ENCODE data around the gene C4orf51.

The C4orf51 gene

DNA sequence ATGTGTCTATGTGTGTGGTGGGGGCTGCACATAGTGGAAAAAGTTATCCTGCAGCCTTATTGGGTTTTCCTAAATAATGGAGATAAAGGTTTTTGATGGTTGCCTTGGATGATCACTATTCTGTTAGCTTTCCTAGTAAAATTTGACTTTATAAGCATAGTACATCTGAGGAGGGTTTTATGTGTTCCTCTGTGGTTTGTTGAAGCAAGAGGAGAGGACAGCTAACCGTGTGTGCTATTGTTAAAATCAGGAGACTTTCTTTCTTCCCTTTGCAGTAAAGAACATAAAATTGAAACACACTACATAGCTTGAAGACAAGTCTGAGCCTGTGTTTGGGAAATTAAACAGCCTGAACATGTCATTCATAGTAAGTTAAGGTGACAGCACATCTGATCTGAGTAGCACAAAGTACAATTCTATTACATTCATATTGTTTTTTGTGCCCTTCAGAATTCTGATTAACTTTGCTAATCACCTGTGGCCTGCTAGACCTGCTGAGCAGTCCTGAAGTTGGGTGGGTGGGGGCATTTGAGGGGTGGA is 36.8 kb downstream of the C4orf51 start:
- H3K27me3 ChIP-seq (ENCODE audit: insufficient read depth, poor library complexity, severe bottlenecking): peaks cover 4% of the 10 kb centered on the region
- no peak overlapping the region for H3K4me3 ChIP-seq (replicated peaks; ENCODE audit: insufficient read depth, low read length)
- TF ChIP-seq GABPA (IDR thresholded peaks at IDR 0.05; ENCODE audit: low read depth) (no peak), POLR2AphosphoS5 (IDR thresholded peaks at IDR 0.05; ENCODE audit: low read depth) (no peak), SPI1 (IDR thresholded peaks at IDR 0.05; ENCODE audit: borderline replicate concordance, low read depth) (no peak)
- TF ChIP-seq, protein P1, sequence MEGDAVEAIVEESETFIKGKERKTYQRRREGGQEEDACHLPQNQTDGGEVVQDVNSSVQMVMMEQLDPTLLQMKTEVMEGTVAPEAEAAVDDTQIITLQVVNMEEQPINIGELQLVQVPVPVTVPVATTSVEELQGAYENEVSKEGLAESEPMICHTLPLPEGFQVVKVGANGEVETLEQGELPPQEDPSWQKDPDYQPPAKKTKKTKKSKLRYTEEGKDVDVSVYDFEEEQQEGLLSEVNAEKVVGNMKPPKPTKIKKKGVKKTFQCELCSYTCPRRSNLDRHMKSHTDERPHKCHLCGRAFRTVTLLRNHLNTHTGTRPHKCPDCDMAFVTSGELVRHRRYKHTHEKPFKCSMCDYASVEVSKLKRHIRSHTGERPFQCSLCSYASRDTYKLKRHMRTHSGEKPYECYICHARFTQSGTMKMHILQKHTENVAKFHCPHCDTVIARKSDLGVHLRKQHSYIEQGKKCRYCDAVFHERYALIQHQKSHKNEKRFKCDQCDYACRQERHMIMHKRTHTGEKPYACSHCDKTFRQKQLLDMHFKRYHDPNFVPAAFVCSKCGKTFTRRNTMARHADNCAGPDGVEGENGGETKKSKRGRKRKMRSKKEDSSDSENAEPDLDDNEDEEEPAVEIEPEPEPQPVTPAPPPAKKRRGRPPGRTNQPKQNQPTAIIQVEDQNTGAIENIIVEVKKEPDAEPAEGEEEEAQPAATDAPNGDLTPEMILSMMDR (IDR thresholded peaks at IDR 0.05; ENCODE audit: insufficient read depth, low read length): no peak
- TF ChIP-seq, protein P2, sequence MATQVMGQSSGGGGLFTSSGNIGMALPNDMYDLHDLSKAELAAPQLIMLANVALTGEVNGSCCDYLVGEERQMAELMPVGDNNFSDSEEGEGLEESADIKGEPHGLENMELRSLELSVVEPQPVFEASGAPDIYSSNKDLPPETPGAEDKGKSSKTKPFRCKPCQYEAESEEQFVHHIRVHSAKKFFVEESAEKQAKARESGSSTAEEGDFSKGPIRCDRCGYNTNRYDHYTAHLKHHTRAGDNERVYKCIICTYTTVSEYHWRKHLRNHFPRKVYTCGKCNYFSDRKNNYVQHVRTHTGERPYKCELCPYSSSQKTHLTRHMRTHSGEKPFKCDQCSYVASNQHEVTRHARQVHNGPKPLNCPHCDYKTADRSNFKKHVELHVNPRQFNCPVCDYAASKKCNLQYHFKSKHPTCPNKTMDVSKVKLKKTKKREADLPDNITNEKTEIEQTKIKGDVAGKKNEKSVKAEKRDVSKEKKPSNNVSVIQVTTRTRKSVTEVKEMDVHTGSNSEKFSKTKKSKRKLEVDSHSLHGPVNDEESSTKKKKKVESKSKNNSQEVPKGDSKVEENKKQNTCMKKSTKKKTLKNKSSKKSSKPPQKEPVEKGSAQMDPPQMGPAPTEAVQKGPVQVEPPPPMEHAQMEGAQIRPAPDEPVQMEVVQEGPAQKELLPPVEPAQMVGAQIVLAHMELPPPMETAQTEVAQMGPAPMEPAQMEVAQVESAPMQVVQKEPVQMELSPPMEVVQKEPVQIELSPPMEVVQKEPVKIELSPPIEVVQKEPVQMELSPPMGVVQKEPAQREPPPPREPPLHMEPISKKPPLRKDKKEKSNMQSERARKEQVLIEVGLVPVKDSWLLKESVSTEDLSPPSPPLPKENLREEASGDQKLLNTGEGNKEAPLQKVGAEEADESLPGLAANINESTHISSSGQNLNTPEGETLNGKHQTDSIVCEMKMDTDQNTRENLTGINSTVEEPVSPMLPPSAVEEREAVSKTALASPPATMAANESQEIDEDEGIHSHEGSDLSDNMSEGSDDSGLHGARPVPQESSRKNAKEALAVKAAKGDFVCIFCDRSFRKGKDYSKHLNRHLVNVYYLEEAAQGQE (IDR thresholded peaks at IDR 0.05; ENCODE audit: insufficient replicate concordance, low read depth): no peak
- no peak for DNase-seq (ENCODE audit: low read depth in 1 of 2, low spot score in 1 of 2)
- no peak overlapping the region for H3K27ac ChIP-seq (replicated peaks)

DNA sequence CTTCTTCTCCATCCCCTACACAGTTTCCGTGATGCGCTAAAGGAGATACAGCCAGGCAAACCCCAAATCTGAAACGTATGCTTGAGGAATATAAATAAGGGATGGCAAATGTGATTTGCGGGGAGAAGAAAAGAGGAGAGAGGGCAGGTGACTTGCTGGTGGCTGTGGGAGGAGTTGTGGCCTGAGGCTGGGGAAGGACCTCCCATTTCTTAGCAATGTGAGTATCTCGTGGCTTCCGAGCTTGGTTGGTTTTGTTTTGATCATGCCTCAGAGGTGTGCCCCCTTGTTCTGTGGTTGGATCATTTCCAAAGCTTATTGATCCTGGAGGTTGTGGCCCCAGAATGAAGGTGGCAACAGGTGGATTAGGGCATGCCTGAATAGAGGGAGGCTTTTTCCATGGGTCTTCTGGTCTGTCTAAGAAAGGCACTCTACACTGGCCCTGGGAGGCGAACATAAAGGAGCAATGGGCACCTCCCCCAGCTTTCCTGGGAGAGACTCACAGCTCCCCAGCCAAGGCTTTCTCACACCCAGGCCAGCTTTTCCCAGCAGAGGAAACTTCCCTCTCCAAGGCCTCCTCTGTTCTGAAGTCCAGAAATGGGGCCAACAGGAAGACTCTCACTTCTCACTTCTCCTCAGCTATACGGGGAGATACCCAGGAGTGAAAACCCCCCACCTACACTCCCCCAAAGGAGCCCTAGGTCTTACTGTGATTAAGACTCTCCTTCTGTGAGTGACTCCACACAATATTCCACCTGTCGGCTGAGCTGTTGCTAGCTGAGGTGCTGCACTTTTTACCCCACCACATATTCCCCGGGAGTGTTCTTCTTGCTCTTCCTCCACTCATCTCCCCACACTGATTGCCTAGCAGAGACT is 40.0 kb downstream of the C4orf51 start:
- Histone ChIP-seq H3K27ac (replicated peaks) (no peak overlapping the region), H3K4me3 (replicated peaks; ENCODE audit: insufficient read depth, low read length) (no peak overlapping the region), H3K27me3 (ENCODE audit: insufficient read depth, poor library complexity, severe bottlenecking) (peaks cover 4% of the 10 kb centered on the region)
- no peak for DNase-seq (ENCODE audit: low read depth in 1 of 2, low spot score in 1 of 2)
- TF ChIP-seq POLR2AphosphoS5 (IDR thresholded peaks at IDR 0.05; ENCODE audit: low read depth) (no peak), GABPA (IDR thresholded peaks at IDR 0.05; ENCODE audit: low read depth) (no peak), SPI1 (IDR thresholded peaks at IDR 0.05; ENCODE audit: borderline replicate concordance, low read depth) (no peak)
- TF ChIP-seq, protein P1 (IDR thresholded peaks at IDR 0.05; ENCODE audit: insufficient read depth, low read length): no peak
- TF ChIP-seq, protein P2 (IDR thresholded peaks at IDR 0.05; ENCODE audit: insufficient replicate concordance, low read depth): no peak

DNA sequence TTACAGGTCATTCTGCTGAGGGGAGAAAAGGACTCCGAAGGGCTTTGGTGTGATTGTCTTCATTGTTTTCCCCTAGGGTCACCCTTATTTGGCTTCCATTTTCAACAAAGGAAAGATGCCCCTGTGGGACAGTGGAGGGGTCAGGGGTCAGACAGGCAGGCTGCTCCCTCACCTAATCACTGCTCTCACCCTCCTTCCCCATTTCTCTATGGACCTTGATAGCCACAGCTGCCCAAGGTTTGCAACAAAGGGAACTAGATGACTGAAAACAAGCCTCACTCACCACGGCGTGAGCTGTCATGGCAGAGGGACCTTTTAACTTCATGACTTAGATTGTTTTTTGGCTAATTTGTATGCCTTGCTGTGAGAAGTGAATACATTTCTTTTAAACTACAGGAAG is 40.7 kb downstream of the C4orf51 start:
- Histone ChIP-seq H3K27me3 (ENCODE audit: insufficient read depth, poor library complexity, severe bottlenecking) (peaks cover 4% of the 10 kb centered on the region), H3K4me3 (replicated peaks; ENCODE audit: insufficient read depth, low read length) (no peak overlapping the region), H3K27ac (replicated peaks) (no peak overlapping the region)
- DNase-seq (ENCODE audit: low read depth in 1 of 2, low spot score in 1 of 2): no peak
- TF ChIP-seq, protein P1 (IDR thresholded peaks at IDR 0.05; ENCODE audit: insufficient read depth, low read length): no peak
